ENCODE results near the gene C1orf210. TPM values are rescaled to one million over a fixed set of nuclear protein-coding genes. Genes with fewer than 3 reads are reported as not detected.

Gene C1orf210
- total RNA-seq, 1 experiment from 2014 or later: 12.8 TPM

- TF ChIP-seq TEAD1 (CRISPR knock-in tag; IDR thresholded peaks at IDR 0.05) (no peak), RELA (CRISPR knock-in tag; IDR thresholded peaks at IDR 0.05; ENCODE audit: borderline replicate concordance) (no peak), ZNF138 (CRISPR knock-in tag; conservative IDR thresholded peaks at IDR 0.05) (no peak), ATF6 (CRISPR knock-in tag; IDR thresholded peaks at IDR 0.05) (no peak), CBFB (CRISPR knock-in tag; IDR thresholded peaks at IDR 0.05; ENCODE audit: low read depth) (no peak), NR3C1 (CRISPR knock-in tag; conservative IDR thresholded peaks at IDR 0.05; ENCODE audit: low read depth) (no peak), ZNF232 (CRISPR knock-in tag; IDR thresholded peaks at IDR 0.05) (no peak), JUN (CRISPR knock-in tag; IDR thresholded peaks at IDR 0.05) (no peak), ZNF423 (CRISPR knock-in tag; IDR thresholded peaks at IDR 0.05) (no peak), SP1 (CRISPR knock-in tag; conservative IDR thresholded peaks at IDR 0.05) (no peak), AR (CRISPR knock-in tag; IDR thresholded peaks at IDR 0.05) (no peak), FOXP4 (CRISPR knock-in tag; IDR thresholded peaks at IDR 0.05) (no peak), GRHL2 (CRISPR knock-in tag; IDR thresholded peaks at IDR 0.05; ENCODE audit: insufficient replicate concordance, severe bottlenecking) (no peak), FOXP1 (CRISPR knock-in tag; IDR thresholded peaks at IDR 0.05; ENCODE audit: borderline replicate concordance) (no peak), MAX (CRISPR knock-in tag; IDR thresholded peaks at IDR 0.05) (no peak), CREM (CRISPR knock-in tag; IDR thresholded peaks at IDR 0.05) (no peak), E2F5 (CRISPR knock-in tag; IDR thresholded peaks at IDR 0.05) (no peak)
- peaks cover 38% of the 10 kb centered on the region for H3K36me3 Mint-ChIP-seq
- POLR2A ChIA-PET: no interaction called here
- CTCF ChIA-PET: no interaction called here
- H3K27ac Mint-ChIP-seq: no peak overlapping the region
- H3K27me3 Mint-ChIP-seq (ENCODE audit: low read depth): peaks cover 53% of the 10 kb centered on the region
- no peak overlapping the region for H3K4me3 Mint-ChIP-seq
- ATAC-seq: no peak
- no peaks in the 10 kb centered on the region for H3K4me1 Mint-ChIP-seq
- H3K9me3 Mint-ChIP-seq: peaks cover 56% of the 10 kb centered on the region
- DNase-seq (ENCODE audit: low spot score): no peak
Measured at GRCh38 chr1:43251024-43251423, 34.4 kb downstream of the C1orf210 start.

GRCh38 chr1:43250351-43250761 lies 35.0 kb downstream of the C1orf210 start:
- CTCF ChIA-PET: no interaction called here
- no peak overlapping the region for H3K27ac Mint-ChIP-seq
- POLR2A ChIA-PET: no interaction called here
- no peak overlapping the region for H3K4me3 Mint-ChIP-seq
- DNase-seq (ENCODE audit: low spot score): no peak
- peaks cover 45% of the 10 kb centered on the region for H3K36me3 Mint-ChIP-seq
- H3K9me3 Mint-ChIP-seq: peaks cover 61% of the 10 kb centered on the region
- H3K4me1 Mint-ChIP-seq: no peaks in the 10 kb centered on the region
- no peak for ATAC-seq
- H3K27me3 Mint-ChIP-seq (ENCODE audit: low read depth): peaks cover 49% of the 10 kb centered on the region
- TF ChIP-seq SOX15 (CRISPR knock-in tag; IDR thresholded peaks at IDR 0.05) (no peak), SMAD3 (CRISPR knock-in tag; IDR thresholded peaks at IDR 0.05; ENCODE audit: borderline replicate concordance) (no peak), ERG (CRISPR knock-in tag; IDR thresholded peaks at IDR 0.05) (no peak), OVOL2 (CRISPR knock-in tag; IDR thresholded peaks at IDR 0.05; ENCODE audit: borderline replicate concordance) (no peak), RORB (CRISPR knock-in tag; IDR thresholded peaks at IDR 0.05) (no peak), ZNF425 (CRISPR knock-in tag; conservative IDR thresholded peaks at IDR 0.05) (no peak), NFATC4 (CRISPR knock-in tag; IDR thresholded peaks at IDR 0.05) (no peak), MLX (CRISPR knock-in tag; IDR thresholded peaks at IDR 0.05) (no peak), ESRRA (CRISPR knock-in tag; IDR thresholded peaks at IDR 0.05; ENCODE audit: borderline replicate concordance) (no peak)
